Activated CD8-positive, alpha-beta memory T cell treated with anti-CD3 and anti-CD28 coated beads for 48 hours (primary cell): ENCODE data around the gene DSC1.

ENCODE experiments used
- DNase-seq, 3 experiments: peaks; one replicate each; pipeline ENCODE4 v3.0.0-alpha.2; 2020; ENCODE audit warnings: low read depth in 2 of 3, low spot score in 2 of 3

DSC1 gene

GRCh38 chr18:31103423-31103822 lies 59.2 kb downstream of the DSC1 start:
- no peak for DNase-seq

GRCh38 chr18:31102941-31103340 lies 59.7 kb downstream of the DSC1 start:
- DNase-seq: no peak

GRCh38 chr18:31102025-31102684 lies 60.5 kb downstream of the DSC1 start, which contains the start of gene DSC2:
Gene DSC2 (minus strand): TSS chr18:31102421. CDS start chr18:31101971, 450 bp downstream.
- DNase-seq: no peak

GRCh38 chr18:31101183-31102024 lies 61.3 kb downstream of the DSC1 start:
- no peak for DNase-seq

- DNase-seq: no peak
Observed at GRCh38 chr18:31100436-31101182, 62.0 kb downstream of the DSC1 start.

GRCh38 chr18:31099450-31100230 lies 63.0 kb downstream of the DSC1 start:
- no peak for DNase-seq

GRCh38 chr18:31098878-31099277 lies 63.8 kb downstream of the DSC1 start:
- no peak for DNase-seq

- DNase-seq: no peak
Observed at GRCh38 chr18:31097666-31098065, 65.0 kb downstream of the DSC1 start.

GRCh38 chr18:31093880-31094279 lies 68.8 kb downstream of the DSC1 start:
- no peak for DNase-seq

- DNase-seq: no peak
Observed at GRCh38 chr18:31093294-31093693, 69.4 kb downstream of the DSC1 start.

GRCh38 chr18:31091350-31091749 lies 71.3 kb downstream of the DSC1 start:
- no peak for DNase-seq

- DNase-seq: no peak
Observed at GRCh38 chr18:31088532-31088931, 74.1 kb downstream of the DSC1 start.

- no peak for DNase-seq
Observed at GRCh38 chr18:31079973-31080372, 82.7 kb downstream of the DSC1 start.
